Transverse colon (tissue), 4 donors: ENCODE results near the gene SYPL2. TPM values are rescaled to one million over a fixed set of nuclear protein-coding genes. Genes with fewer than 3 reads are reported as not detected.

ENCODE experiments used
- DNase-seq: peaks from one replicate; pipeline ENCODE4 v3.0.0-alpha.2; 2019
- H3K27ac ChIP-seq, 4 donors: fragments of 200-600 bp; sonication (generic); 2 replicates each; pipeline ENCODE4 v1.5.1; 2016 to 2018; ENCODE audit warnings: inconsistent platforms in 4 of 4
- H3K27me3 ChIP-seq: fragments of 200-600 bp; sonication (generic); 2 replicates; pipeline ENCODE4 v1.5.1; 2017; ENCODE audit warnings: inconsistent platforms
- H3K36me3 ChIP-seq, 4 donors: fragments of 200-600 bp; sonication (generic); 2 replicates each; pipeline ENCODE4 v1.5.1; 2017 to 2019; ENCODE audit warnings: inconsistent platforms in 4 of 4
- H3K4me1 ChIP-seq, 4 donors: fragments of 200-600 bp; sonication (generic); 2 replicates each; pipeline ENCODE4 v1.5.1; 2017 to 2020; ENCODE audit warnings: inconsistent platforms in 4 of 4
- H3K4me3 ChIP-seq, 4 donors: fragments of 200-600 bp; sonication (generic); 1 replicate in 1 of 4; 2 replicates in 3 of 4; pipeline versions ENCODE4 v1.5.1 to v1.6.1; 2017 to 2019; ENCODE audit warnings: inconsistent platforms in 4 of 4
- H3K9me3 ChIP-seq, 2 donors: fragments of 200-600 bp; sonication (generic); 2 replicates each; pipeline ENCODE4 v1.5.1; 2017 to 2019; ENCODE audit warnings: inconsistent platforms in 2 of 2
- CTCF ChIP-seq, 5 experiments: fragments of 200-600 bp in 3 of 5; fragments of 450-650 bp in 2 of 5; sonication (generic) in 3 of 5; IDR thresholded peaks; 1 replicate in 2 of 5; 2 replicates in 3 of 5; pipeline ENCODE4 v1.5.1; 2016 to 2017; ENCODE audit warnings: antibody characterized with exemption in 5 of 5, inconsistent platforms in 3 of 5, mild to moderate bottlenecking in 2 of 5, moderate library complexity in 1 of 5
- EP300 ChIP-seq: sonication (generic); formaldehyde crosslinking; IDR thresholded peaks from one replicate; pipeline ENCODE4 v1.6.1; 2017; ENCODE audit warnings: antibody characterized with exemption, low read depth
- POLR2A ChIP-seq: fragments of 450-650 bp; IDR thresholded peaks from one replicate; pipeline ENCODE4 v1.6.1; 2016; ENCODE audit warnings: antibody characterized with exemption, mild to moderate bottlenecking, moderate library complexity
- POLR2AphosphoS5 ChIP-seq, 3 donors: sonication (generic); formaldehyde crosslinking; IDR thresholded peaks; one replicate each; pipeline ENCODE4 v1.6.1; 2016; ENCODE audit warnings: antibody characterized with exemption in 3 of 3
- WGBS, 2 donors: methylation state at CpG; one replicate each; pipeline ENCODE4 v1.1.5; 2018; ENCODE audit warnings: low coverage in 1 of 2; 5-methylcytosine and 5-hydroxymethylcytosine counted together
- in situ Hi-C, 4 donors: fragments of 200-750 bp; cut with MboI; loops; one replicate each; pipeline versions ENCODE4 v1.15.0 to v1.15.1; 2017; ENCODE audit warnings: low sequenced_read_pairs in 3 of 4, low pct_ligation_motif_present in 1 of 4, low pct_unique_long_range_greater_than_20kb in 1 of 4
- intact Hi-C: fragments of 100-400 bp; cut with DNase I; formaldehyde crosslinking; loops from one replicate; pipeline ENCODE4 v1.15.1; 2023; ENCODE audit warnings: low total_unique reads
- total RNA-seq, 4 donors: library from RNA; depleted of rRNA; stranded (reverse); fragments of >200 nt; gene quantifications; one replicate each; pipeline ENCODE4 v1.1.0, GENCODE V29; 2016

The SYPL2 gene
- total RNA-seq, 4 donors from 2014 or later, result 0.40 to 4.1 (median 0.44) TPM

GRCh38 chr1:109490029-109490933 lies 23.9 kb downstream of the SYPL2 start:
- WGBS, 2 donors, result 93% methylated on average over 11 of the region's 11 CpGs; no CpG with 5 or more reads in 1 of the 2 donors
- DNase-seq, result peak; percentile 82
- no peaks in the 10 kb centered on the region for H3K27me3 ChIP-seq
- H3K27ac ChIP-seq, result no peak overlapping the region
- H3K4me3 ChIP-seq, result no peak overlapping the region
- in situ Hi-C loops, result no loop called here
- peaks cover 6 to 20% (median 14%) of the 10 kb centered on the region in 4 donors for H3K4me1 ChIP-seq
- TF ChIP-seq POLR2A, result no peak
- peak; percentile 69 to 86 (median 79) for TF ChIP-seq CTCF (IDR thresholded peaks at IDR 0.05)
- TF ChIP-seq POLR2AphosphoS5 (IDR thresholded peaks at IDR 0.05), result no peak
- intact Hi-C loops, result no loop called here
- H3K36me3 ChIP-seq, result no peaks in the 10 kb centered on the region
- no peaks in the 10 kb centered on the region for H3K9me3 ChIP-seq

GRCh38 chr1:109490934-109491302 lies 24.6 kb downstream of the SYPL2 start:
- Histone ChIP-seq H3K4me3 (no peak overlapping the region), H3K4me1 (peaks cover 6 to 21% (median 14%) of the 10 kb centered on the region in 4 donors), H3K27me3 (no peaks in the 10 kb centered on the region), H3K9me3 (no peaks in the 10 kb centered on the region), H3K36me3 (no peaks in the 10 kb centered on the region), H3K27ac (no peak overlapping the region)
- no peak for TF ChIP-seq CTCF (IDR thresholded peaks at IDR 0.05)
- TF ChIP-seq EP300, result no peak
- TF ChIP-seq POLR2A, result no peak
- no peak for TF ChIP-seq POLR2AphosphoS5 (IDR thresholded peaks at IDR 0.05)
- DNase-seq, result no peak
- WGBS, 2 donors, result 88 to 100% methylated on average over 3 to 11 of the region's 11 CpGs
- intact Hi-C loops, result no loop called here
- in situ Hi-C loops, result no loop called here

- no peak overlapping the region for H3K4me3 ChIP-seq
- H3K27me3 ChIP-seq, result no peaks in the 10 kb centered on the region
- no peak for DNase-seq
- H3K4me1 ChIP-seq, result peaks cover 6 to 21% (median 14%) of the 10 kb centered on the region in 4 donors
- in situ Hi-C loops (no loop called here), intact Hi-C loops (no loop called here)
- no peaks in the 10 kb centered on the region for H3K36me3 ChIP-seq
- WGBS, 2 donors, result 89 to 100% methylated on average over 1 to 8 of the region's 8 CpGs
- TF ChIP-seq CTCF (IDR thresholded peaks at IDR 0.05) (no peak), POLR2A (no peak), POLR2AphosphoS5 (IDR thresholded peaks at IDR 0.05) (no peak), EP300 (no peak)
- H3K9me3 ChIP-seq, result no peaks in the 10 kb centered on the region
- no peak overlapping the region for H3K27ac ChIP-seq
These were observed 25.0 kb downstream of the SYPL2 start for GRCh38 chr1:109491372-109491771.

GRCh38 chr1:109492779-109493178 lies 26.4 kb downstream of the SYPL2 start:
- in situ Hi-C loops (no loop called here), intact Hi-C loops (loop anchor here (1.0 kb wide), 1 partner anchor 41 kb away; no protein-coding TSS in a partner anchor)
- no peaks in the 10 kb centered on the region for H3K9me3 ChIP-seq

More at GRCh38 chr1:109492779-109493178, 26.4 kb downstream of the SYPL2 start:
- Histone ChIP-seq H3K4me1 (peaks cover 6 to 21% (median 14%) of the 10 kb centered on the region in 4 donors), H3K4me3 (no peak overlapping the region), H3K36me3 (no peaks in the 10 kb centered on the region), H3K27ac (no peak overlapping the region), H3K27me3 (no peaks in the 10 kb centered on the region)
- DNase-seq, result no peak
- WGBS, 2 donors, result 74 to 78% methylated on average over 4 of the region's 4 CpGs
- TF ChIP-seq POLR2A (no peak), POLR2AphosphoS5 (IDR thresholded peaks at IDR 0.05) (no peak), EP300 (no peak), CTCF (IDR thresholded peaks at IDR 0.05) (no peak)
